Neutrophil (primary cell): ENCODE measurements around the gene TRNP1.

Source experiments
- H3K27ac ChIP-seq: fragments of 200-600 bp; sonication (generic); 2 replicates; pipeline ENCODE4 v1.5.1; 2016; ENCODE audit warnings: mild to moderate bottlenecking, moderate library complexity
- H3K27me3 ChIP-seq: fragments of 200-600 bp; sonication (generic); 2 replicates; pipeline ENCODE4 v1.6.0; 2016; ENCODE audit warnings: mild to moderate bottlenecking
- H3K36me3 ChIP-seq: fragments of 200-600 bp; sonication (generic); 2 replicates; pipeline ENCODE4 v1.5.1; 2017
- H3K4me1 ChIP-seq, 2 experiments: fragments of 200-600 bp in 1 of 2; sonication (generic) in 1 of 2; 1 replicate in 1 of 2; 2 replicates in 1 of 2; pipeline versions ENCODE4 v1.5.1 to v1.6.1; 2013 to 2016; ENCODE audit warnings: low read depth in 1 of 2, low read length in 1 of 2, mild to moderate bottlenecking in 1 of 2, moderate library complexity in 1 of 2; ENCODE audit not compliant: control insufficient read depth in 1 of 2, insufficient read depth in 1 of 2
- H3K4me3 ChIP-seq, 2 experiments: fragments of 200-600 bp in 1 of 2; sonication (generic) in 1 of 2; 1 replicate in 1 of 2; 2 replicates in 1 of 2; pipeline ENCODE4 v1.5.1; 2013 to 2016; ENCODE audit warnings: low read depth in 1 of 2, low read length in 1 of 2, mild to moderate bottlenecking in 1 of 2, moderate library complexity in 1 of 2
- H3K9me3 ChIP-seq: fragments of 200-600 bp; sonication (generic); 2 replicates; pipeline ENCODE4 v1.5.1; 2016
- CTCF ChIP-seq: fragments of 200-600 bp; sonication (generic); IDR thresholded peaks from 2 replicates; pipeline ENCODE4 v1.5.1; 2016; ENCODE audit warnings: antibody characterized with exemption

The TRNP1 gene

DNA sequence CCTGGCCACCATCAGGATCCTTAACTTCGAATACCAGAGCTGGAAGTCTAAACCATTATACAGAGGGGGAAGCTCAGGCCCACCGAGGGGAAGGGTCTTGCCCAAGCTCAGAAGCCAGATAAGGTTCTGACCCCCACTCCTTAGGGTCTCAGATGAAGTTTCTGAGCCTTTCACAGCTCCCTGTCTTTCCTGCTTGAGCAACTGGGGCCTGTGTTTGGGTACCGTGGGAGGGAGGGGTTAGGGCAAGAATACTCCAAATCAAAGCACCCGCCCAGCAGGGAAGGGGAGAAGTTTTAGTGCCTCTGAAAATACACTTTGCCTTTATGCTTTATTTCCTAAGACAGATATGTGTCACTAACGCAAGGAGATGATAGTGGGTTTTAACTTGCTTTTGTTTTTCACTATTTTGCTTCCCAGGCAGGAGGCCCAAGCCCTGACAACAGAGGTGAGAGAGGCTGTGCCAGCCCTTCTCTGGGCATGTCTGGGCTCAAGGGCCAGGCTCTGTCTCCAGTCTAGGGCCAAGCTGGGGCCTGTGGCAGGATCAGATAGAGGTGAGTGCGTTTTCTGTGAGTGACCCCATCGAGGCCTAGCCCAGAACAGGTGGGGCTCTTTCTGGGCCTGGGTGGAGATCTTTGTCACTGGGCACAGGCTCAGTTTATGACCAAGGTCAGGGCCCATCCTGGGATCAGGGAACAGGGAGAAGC, 39.7 kb downstream of the TRNP1 start:
- no peak for TF ChIP-seq CTCF
- Histone ChIP-seq H3K9me3 (no peaks in the 10 kb centered on the region), H3K36me3 (no peaks in the 10 kb centered on the region), H3K27ac (no peak overlapping the region), H3K27me3 (peaks cover 16% of the 10 kb centered on the region), H3K4me3 (no peak overlapping the region), H3K4me1 (peaks cover 0 to 5% of the 10 kb centered on the region in 2 experiments)

DNA sequence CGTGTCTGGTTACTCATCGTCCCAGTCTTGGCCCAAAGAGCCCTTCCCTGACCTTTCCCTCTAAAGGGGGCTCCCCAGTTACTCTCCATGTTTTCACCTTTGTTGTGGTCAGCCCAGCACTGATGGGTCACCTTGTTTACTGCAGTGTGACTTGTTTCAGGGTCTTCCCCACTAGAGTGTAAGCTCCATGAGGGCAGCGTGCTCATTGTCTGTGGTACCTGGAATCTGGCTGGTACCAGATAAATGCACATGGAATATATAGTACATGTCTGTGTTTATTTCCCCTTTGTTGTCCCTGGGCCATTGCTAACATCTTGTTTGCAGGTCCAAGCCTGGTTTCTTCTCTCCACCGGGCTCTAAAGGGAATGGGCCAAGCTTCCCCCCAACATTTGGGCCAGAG, 41.9 kb downstream of the TRNP1 start:
- no peak overlapping the region for H3K27ac ChIP-seq
- H3K4me3 ChIP-seq, result no peak overlapping the region

DNA sequence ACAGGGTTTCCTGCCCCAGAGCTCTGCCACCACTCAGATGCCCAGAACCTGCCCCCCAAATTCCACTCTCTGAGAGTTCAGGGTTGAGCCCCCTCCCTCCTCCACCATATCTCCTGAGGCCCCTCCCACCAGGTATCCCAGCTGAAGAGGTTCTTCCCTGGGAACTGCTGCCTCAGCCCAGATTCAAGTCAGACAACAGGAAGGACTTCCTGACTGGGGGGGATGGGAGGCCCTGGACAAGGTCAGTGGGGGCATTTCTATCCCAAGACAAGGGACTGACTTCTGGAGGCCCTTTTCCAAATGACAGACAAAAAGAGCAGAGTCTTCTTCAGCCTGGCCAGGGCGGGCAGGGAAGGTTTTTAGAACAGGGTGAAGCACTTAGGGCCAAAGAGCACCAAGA, 43.2 kb downstream of the TRNP1 start:
- TF ChIP-seq CTCF, result no peak
- H3K9me3 ChIP-seq, result no peaks in the 10 kb centered on the region
- no peak overlapping the region for H3K4me3 ChIP-seq
- H3K4me1 ChIP-seq, result no peaks in the 10 kb centered on the region
- H3K36me3 ChIP-seq, result no peaks in the 10 kb centered on the region
- H3K27me3 ChIP-seq, result peaks cover 9% of the 10 kb centered on the region
- H3K27ac ChIP-seq, result no peak overlapping the region

More for the DNA sequence above, 41.9 kb downstream of the TRNP1 start:
- Histone ChIP-seq H3K4me1 (peaks cover 0 to 5% of the 10 kb centered on the region in 2 experiments), H3K9me3 (no peaks in the 10 kb centered on the region), H3K36me3 (no peaks in the 10 kb centered on the region), H3K27me3 (peaks cover 16% of the 10 kb centered on the region)
- no peak for TF ChIP-seq CTCF

GRCh38 chr1:27037518-27037917, 44.0 kb downstream of the TRNP1 start:
- Histone ChIP-seq H3K4me3 (no peak overlapping the region), H3K27ac (no peak overlapping the region), H3K9me3 (no peaks in the 10 kb centered on the region), H3K27me3 (peaks cover 4% of the 10 kb centered on the region), H3K36me3 (no peaks in the 10 kb centered on the region), H3K4me1 (no peaks in the 10 kb centered on the region)
- no peak for TF ChIP-seq CTCF

DNA sequence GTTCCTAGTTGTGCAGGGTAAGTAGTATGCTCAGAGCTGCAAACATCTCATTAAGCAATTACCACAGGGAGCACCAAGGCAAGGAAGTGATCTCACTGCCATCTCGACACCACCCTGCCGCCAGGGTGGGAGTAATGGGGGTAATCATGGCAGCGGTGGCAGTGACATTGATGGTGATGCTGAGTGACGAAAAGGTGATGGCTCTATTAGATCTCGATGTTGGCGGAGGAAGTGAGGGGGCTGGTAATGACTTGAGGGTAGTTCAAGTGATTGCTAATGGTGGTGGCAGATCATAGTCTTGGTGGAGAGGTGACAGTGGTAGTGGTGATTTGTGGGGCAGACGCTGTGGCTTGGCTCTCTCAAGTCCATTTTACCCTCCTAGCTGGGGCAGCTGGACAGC, 44.5 kb downstream of the TRNP1 start:
- TF ChIP-seq CTCF, result no peak
- no peaks in the 10 kb centered on the region for H3K4me1 ChIP-seq
- H3K27ac ChIP-seq, result no peak overlapping the region
- peaks cover 4% of the 10 kb centered on the region for H3K27me3 ChIP-seq
- no peak overlapping the region for H3K4me3 ChIP-seq
- no peaks in the 10 kb centered on the region for H3K36me3 ChIP-seq
- no peaks in the 10 kb centered on the region for H3K9me3 ChIP-seq
